Endothelial cell of umbilical vein (primary cell): ENCODE measurements around the gene RAB7B. TPM values are rescaled to one million over a fixed set of nuclear protein-coding genes. Genes with fewer than 3 reads are reported as not detected.

Source experiments
- BruUV-seq: library from RNA; stranded (reverse); fragments of 400-500 nt; replicated peaks from 2 replicates; lab custom pipeline; 2021; lab: Mats Ljungman, UMichigan
- CTCF ChIA-PET: fragments of 300-600, 350-600 bp; sonication (Branson Sonifier 250); formaldehyde crosslinking; loops from one replicate; lab custom pipeline; 2021; ENCODE audit warnings: antibody characterized with exemption, inconsistent platforms; lab: Charles Lee
- POLR2A ChIA-PET: fragments of 300-600, 350-600 bp; sonication (Branson Sonifier 250); formaldehyde crosslinking; loops from one replicate; lab custom pipeline; 2021; ENCODE audit warnings: antibody characterized with exemption, inconsistent platforms; lab: Charles Lee
- DNase-seq: peaks from one replicate; pipeline ENCODE4 v3.0.0-alpha.2; 2011; ENCODE audit warnings: low read depth, low spot score
- FAIRE-seq: peaks from 2 replicates; lab custom pipeline; 2011; peaks lifted over from hg19 to GRCh38; lab: Jason Lieb, UNC
- H2AFZ ChIP-seq: 2 replicates; pipeline ENCODE4 v1.6.0; 2012; ENCODE audit warnings: low read depth, low read length, control low read depth, inconsistent platforms
- H3K27ac ChIP-seq: 2 replicates; pipeline ENCODE4 v1.5.1; 2011; ENCODE audit warnings: low read depth, mild to moderate bottlenecking, control low read depth, low read length, moderate library complexity; ENCODE audit not compliant: insufficient read depth
- H3K27me3 ChIP-seq, 2 experiments: 2 replicates each; pipeline versions ENCODE4 v1.6.0 to v1.6.1; 2011; ENCODE audit warnings: low read length in 2 of 2, mixed read lengths in 1 of 2; ENCODE audit not compliant: control insufficient read depth in 2 of 2, insufficient read depth in 2 of 2
- H3K36me3 ChIP-seq, 2 experiments: 2 replicates in 1 of 2; 3 replicates in 1 of 2; pipeline ENCODE4 v1.5.1; 2011; ENCODE audit warnings: low read length in 2 of 2, mild to moderate bottlenecking in 1 of 2, moderate library complexity in 1 of 2; ENCODE audit not compliant: control insufficient read depth in 2 of 2, insufficient read depth in 2 of 2; ENCODE audit errors: extremely low read depth in 1 of 2
- H3K4me1 ChIP-seq: 3 replicates; pipeline ENCODE4 v1.5.1; 2011; ENCODE audit warnings: mild to moderate bottlenecking, low read length; ENCODE audit not compliant: control insufficient read depth, insufficient read depth; ENCODE audit errors: extremely low read depth
- H3K4me2 ChIP-seq: 2 replicates; pipeline ENCODE4 v1.6.1; 2011; ENCODE audit warnings: low read length, control low read depth, mixed read lengths; ENCODE audit not compliant: insufficient read depth
- H3K4me3 ChIP-seq, 3 experiments: fragments of 200-600 bp in 1 of 3; sonication (generic), shearing (Covaris generic) in 1 of 3; replicated peaks in 1 of 3; 2 replicates each; pipeline ENCODE4 v1.5.1; 2011 to 2016; ENCODE audit warnings: control low read depth in 3 of 3, low read length in 3 of 3, mild to moderate bottlenecking in 2 of 3, inconsistent platforms in 1 of 3, low read depth in 1 of 3, moderate library complexity in 1 of 3; ENCODE audit not compliant: insufficient read depth in 1 of 3
- H3K79me2 ChIP-seq: 2 replicates; pipeline ENCODE4 v1.6.0; 2012; ENCODE audit warnings: low read length, inconsistent platforms; ENCODE audit not compliant: control insufficient read depth, insufficient read depth
- H3K9ac ChIP-seq: replicated peaks from 2 replicates; pipeline ENCODE3; 2011; ENCODE audit warnings: low read length, control low read depth; ENCODE audit not compliant: insufficient read depth; ENCODE audit errors: extremely low read depth
- H3K9me1 ChIP-seq: replicated peaks from 3 replicates; pipeline ENCODE4 v1.6.0; 2011; ENCODE audit warnings: mild to moderate bottlenecking, low read length; ENCODE audit not compliant: control insufficient read depth, insufficient read depth; ENCODE audit errors: extremely low read depth
- H3K9me3 ChIP-seq: replicated peaks from 2 replicates; pipeline ENCODE4 v1.5.1; 2012; ENCODE audit warnings: low read length, inconsistent platforms; ENCODE audit not compliant: control insufficient read depth, insufficient read depth
- H4K20me1 ChIP-seq: replicated peaks from 2 replicates; pipeline ENCODE3; 2011; ENCODE audit warnings: mild to moderate bottlenecking, low read length; ENCODE audit not compliant: control insufficient read depth, insufficient read depth; ENCODE audit errors: extremely low read depth
- EZH2 ChIP-seq: IDR thresholded peaks from 2 replicates; pipeline ENCODE4 v1.6.1; 2012; ENCODE audit warnings: borderline replicate concordance, low read depth, mild to moderate bottlenecking, moderate library complexity, low read length, inconsistent platforms; ENCODE audit not compliant: severe bottlenecking
- FOS ChIP-seq: IDR thresholded peaks from 2 replicates; pipeline ENCODE4 v1.6.1; 2011; ENCODE audit warnings: mild to moderate bottlenecking, low read length, moderate library complexity, borderline replicate concordance; ENCODE audit not compliant: insufficient read depth
- GATA2 ChIP-seq: IDR thresholded peaks from 2 replicates; pipeline ENCODE4 v1.7.0; 2011; ENCODE audit warnings: low read depth, mild to moderate bottlenecking, moderate library complexity, mixed read lengths, low read length; ENCODE audit not compliant: insufficient read length, insufficient read depth
- JUN ChIP-seq: IDR thresholded peaks from 2 replicates; pipeline ENCODE4 v1.6.1; 2011; ENCODE audit warnings: borderline replicate concordance, low read depth; ENCODE audit not compliant: insufficient read length, insufficient read depth
- MAX ChIP-seq: IDR thresholded peaks from 2 replicates; pipeline ENCODE4 v1.6.1; 2011; ENCODE audit not compliant: insufficient read depth, insufficient read length
- MYC ChIP-seq: IDR thresholded peaks from one replicate; pipeline ENCODE4 v1.6.1; 2011; ENCODE audit warnings: mild to moderate bottlenecking, low read depth, low read length
- POLR2A ChIP-seq: IDR thresholded peaks from 2 replicates; pipeline ENCODE4 v1.6.1; 2012; ENCODE audit warnings: low read depth, mild to moderate bottlenecking, control low read depth, low read length
- POLR2AphosphoS5 ChIP-seq: IDR thresholded peaks from 2 replicates; pipeline ENCODE4 v1.6.1; 2012; ENCODE audit warnings: low read depth, mild to moderate bottlenecking, control low read depth, low read length, moderate library complexity; ENCODE audit not compliant: insufficient read depth
- dilution Hi-C: fragments of 300-500 bp; cut with MboI; formaldehyde crosslinking; loops from one replicate; pipeline ENCODE4 v1.15.0; 2019; ENCODE audit warnings: low sequenced_read_pairs; ENCODE audit not compliant: extremely low pct_ligation_motif_present
- intact Hi-C: fragments of 100-400 bp; cut with micrococcal nuclease; formaldehyde crosslinking; loops from one replicate; pipeline ENCODE4 v1.10.0; 2022
- polyA plus RNA-seq, 4 experiments: library from polyadenylated mRNA; depleted of rRNA in 3 of 4; stranded (reverse) in 3 of 4; unstranded in 1 of 4; fragments of >200 nt; gene quantifications; 2 replicates each; pipeline versions ENCODE4 v1.2.1 to v1.2.3, GENCODE V29; 2011 to 2012; ENCODE audit warnings: missing spikeins in 1 of 4
- total RNA-seq: library from RNA; stranded (reverse); gene quantifications from 2 replicates; pipeline ENCODE4 v1.2.3, GENCODE V29; 2021
- TF ChIP-seq, protein P1 (sequence below), 2 donors: IDR thresholded peaks; 1 replicate in 1 of 2; 2 replicates in 1 of 2; pipeline ENCODE4 v1.5.1; 2011; ENCODE audit warnings: low read length in 2 of 2, mild to moderate bottlenecking in 2 of 2, moderate library complexity in 2 of 2, control low read depth in 1 of 2, inconsistent platforms in 1 of 2, low read depth in 1 of 2; ENCODE audit not compliant: insufficient read depth in 1 of 2; ENCODE audit errors: extremely low read depth in 1 of 2

Gene RAB7B
- total and polyA plus RNA-seq, 2 donors (not counting 3 experiments of a cell fraction or from before 2014, with no cell fraction given): 0.15 TPM; not detected in 1

DNA sequence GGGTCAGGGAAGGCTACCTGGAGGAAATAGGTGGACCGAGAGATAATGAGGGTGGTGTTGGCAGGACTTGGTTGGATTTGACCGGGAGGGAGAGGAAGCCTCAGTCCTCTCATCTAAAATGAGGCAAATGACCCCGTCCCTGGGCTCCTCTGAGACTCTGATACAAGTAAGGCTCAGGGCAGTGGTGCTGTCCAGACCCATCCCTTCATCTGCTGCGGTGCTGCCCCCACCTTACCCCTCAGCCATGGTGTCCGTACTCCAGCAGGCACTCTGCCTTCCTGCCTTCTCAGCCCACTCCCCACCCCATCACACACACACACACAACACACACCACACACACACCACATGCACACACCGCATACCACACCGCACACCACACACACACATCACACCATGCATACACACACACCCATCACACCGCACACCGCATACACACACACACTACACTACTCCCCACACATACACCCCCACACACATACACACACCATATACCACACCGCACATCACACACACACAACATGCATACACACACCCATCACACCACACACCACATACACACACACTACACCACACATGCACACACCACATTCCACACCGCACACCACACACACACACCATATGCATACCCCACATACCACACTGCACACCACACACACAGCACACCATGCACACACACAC lies 30.6 kb downstream of the RAB7B start:
- Histone ChIP-seq H3K9me1 (no peaks in the 10 kb centered on the region), H3K4me1 (peaks cover 8% of the 10 kb centered on the region), H3K27ac (no peak overlapping the region), H3K9ac (no peak overlapping the region), H3K9me3 (no peaks in the 10 kb centered on the region), H2AFZ (no peak overlapping the region), H3K4me3 (no peak overlapping the region), H3K27me3 (no peaks in the 10 kb centered on the region), H4K20me1 (no peaks in the 10 kb centered on the region), H3K4me2 (no peak overlapping the region), H3K79me2 (no peaks in the 10 kb centered on the region), H3K36me3 (no peaks in the 10 kb centered on the region)
- DNase-seq (no peak), FAIRE-seq (no peak)
- no TSS peak for BruUV-seq
- TF ChIP-seq POLR2AphosphoS5 (no peak), MAX (no peak), MYC (no peak), POLR2A (no peak), FOS (no peak), GATA2 (no peak), JUN (no peak), EZH2 (no peak)
- TF ChIP-seq, protein P1, sequence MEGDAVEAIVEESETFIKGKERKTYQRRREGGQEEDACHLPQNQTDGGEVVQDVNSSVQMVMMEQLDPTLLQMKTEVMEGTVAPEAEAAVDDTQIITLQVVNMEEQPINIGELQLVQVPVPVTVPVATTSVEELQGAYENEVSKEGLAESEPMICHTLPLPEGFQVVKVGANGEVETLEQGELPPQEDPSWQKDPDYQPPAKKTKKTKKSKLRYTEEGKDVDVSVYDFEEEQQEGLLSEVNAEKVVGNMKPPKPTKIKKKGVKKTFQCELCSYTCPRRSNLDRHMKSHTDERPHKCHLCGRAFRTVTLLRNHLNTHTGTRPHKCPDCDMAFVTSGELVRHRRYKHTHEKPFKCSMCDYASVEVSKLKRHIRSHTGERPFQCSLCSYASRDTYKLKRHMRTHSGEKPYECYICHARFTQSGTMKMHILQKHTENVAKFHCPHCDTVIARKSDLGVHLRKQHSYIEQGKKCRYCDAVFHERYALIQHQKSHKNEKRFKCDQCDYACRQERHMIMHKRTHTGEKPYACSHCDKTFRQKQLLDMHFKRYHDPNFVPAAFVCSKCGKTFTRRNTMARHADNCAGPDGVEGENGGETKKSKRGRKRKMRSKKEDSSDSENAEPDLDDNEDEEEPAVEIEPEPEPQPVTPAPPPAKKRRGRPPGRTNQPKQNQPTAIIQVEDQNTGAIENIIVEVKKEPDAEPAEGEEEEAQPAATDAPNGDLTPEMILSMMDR (IDR thresholded peaks at IDR 0.05; ENCODE audit: extremely low read depth in 1 of 2, insufficient read depth in 1 of 2, low read depth in 1 of 2, low read length in 2 of 2): no peak
- dilution Hi-C loops (no loop called here), intact Hi-C loops (no loop called here)
- ChIA-PET CTCF (interaction anchor here (0.7 to 5.9 kb wide), 3 partner anchors 9 to 134 kb away, joined by 3 to 61 read pairs (median 3); no protein-coding TSS in a partner anchor), POLR2A (no interaction called here)
